ENCODE data around the gene UBE2I. TPM values are rescaled to one million over a fixed set of nuclear protein-coding genes. Genes with fewer than 3 reads are reported as not detected.
"Not testable (repeated sequence)": the region's sequence is repeated elsewhere in the genome, so short reads cannot be mapped to it uniquely, and the experiment has no call there.

Gene UBE2I
- total RNA-seq, 1 experiment from 2014 or later, result 69.5 TPM

- DNase-seq (ENCODE audit: low read depth), result no peak
Observed at GRCh38 chr16:1313721-1314369, 4.4 kb downstream of the UBE2I start.

GRCh38 chr16:1314399-1315068, 5.1 kb downstream of the UBE2I start:
- no peak for DNase-seq (ENCODE audit: low read depth)

DNA sequence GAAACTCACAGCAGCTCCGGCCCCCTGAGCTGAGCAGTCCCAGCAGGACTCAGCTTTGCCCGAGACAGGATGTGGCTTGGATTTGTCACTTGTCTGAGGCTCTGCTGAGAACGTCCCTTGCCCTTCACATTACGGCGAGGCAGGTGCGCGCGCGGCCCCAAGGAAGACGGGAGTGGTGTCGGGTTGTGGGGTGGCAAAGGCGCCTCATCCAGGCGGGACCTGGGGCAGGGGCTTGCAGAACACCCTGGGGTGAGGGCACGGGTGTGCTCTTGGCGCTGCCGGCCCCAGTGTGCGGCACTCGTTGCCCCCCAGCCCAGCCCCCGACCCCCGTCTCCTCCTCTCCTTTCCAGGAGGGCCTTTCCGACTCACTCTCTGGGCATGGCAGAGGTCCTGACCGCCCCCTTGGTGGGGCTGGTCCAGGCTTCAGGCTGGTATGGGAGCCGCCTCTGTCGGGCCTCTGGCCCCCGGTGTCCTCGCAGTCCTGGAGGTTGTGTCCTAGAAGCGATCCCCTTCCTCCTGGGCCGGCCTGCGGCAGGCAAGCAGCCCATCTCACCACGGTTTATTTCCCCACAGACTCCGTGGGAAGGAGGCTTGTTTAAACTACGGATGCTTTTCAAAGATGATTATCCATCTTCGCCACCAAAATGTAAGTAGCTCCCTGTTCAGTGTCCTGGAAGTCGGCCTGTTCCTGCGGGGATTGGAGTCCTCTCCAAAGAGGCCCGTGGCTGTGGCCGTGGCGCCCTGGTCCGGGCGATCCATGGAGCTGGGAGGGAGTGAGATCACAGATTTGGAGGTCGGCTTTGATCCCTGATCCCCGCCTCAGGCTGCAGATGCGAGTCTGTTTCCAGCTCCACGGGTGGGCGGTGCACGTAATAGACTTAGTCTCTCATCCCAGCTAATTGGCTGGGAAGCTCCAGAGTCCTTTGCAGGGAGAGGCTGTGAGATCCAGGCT, 5.9 kb downstream of the UBE2I start:
- no peak for DNase-seq (ENCODE audit: low read depth)

DNA sequence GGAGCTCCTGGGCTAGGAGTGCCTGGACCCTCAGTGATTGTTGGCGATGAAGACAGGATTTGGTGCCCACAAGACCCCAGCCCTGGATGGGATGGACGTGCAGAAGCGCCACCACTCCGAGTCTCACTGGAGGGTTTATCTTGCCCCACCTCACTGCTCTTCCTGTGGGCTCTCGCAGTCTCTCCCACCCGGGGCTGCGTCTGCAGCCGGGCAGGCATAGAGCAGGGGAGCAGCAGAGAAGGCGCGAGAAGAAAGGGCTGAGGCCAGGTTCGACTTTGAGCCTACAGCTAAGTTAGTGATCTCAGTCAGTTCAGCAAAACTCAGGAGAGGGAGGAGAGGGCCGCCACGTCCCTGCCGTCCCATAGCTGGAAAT, 6.6 kb downstream of the UBE2I start:
- DNase-seq (ENCODE audit: low read depth), result no peak

DNA sequence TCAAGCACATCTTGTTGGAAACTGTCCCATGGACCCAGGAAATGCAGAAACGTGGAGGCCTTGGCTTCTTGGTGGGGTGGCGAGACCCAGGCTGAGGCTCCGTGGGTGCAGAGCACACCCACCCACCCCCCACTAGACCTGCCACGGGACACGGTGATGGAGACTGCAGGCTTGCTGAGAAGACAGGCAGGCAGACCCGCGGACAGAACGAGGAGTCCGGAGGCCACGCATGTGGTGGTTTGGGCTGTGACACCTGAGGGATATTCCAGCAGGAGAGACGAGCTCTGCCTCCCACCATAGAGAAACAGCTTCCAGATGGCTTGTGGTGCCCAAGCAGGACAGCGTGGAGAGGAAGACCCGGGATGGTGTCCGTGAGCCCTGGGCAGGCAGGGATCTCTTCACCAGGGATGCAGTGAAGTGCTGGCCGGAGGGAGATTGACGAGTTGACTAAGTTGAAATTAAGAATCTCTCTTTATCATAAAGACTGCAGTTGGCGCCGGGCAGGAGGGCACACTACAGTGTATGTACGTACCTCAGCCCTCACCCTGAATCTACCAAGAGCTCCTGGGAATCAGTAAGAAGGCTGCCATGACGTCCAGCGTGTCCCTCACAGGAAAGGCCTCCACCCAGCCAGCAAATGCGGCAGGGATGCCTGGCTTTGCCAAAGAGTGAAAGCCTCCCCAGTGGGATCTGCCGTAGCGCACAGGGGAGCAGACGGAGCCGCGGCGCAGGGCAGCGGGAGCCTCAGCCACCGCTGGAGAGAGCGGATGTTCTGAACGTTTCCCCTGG, 8.2 kb downstream of the UBE2I start:
- no peak for DNase-seq (ENCODE audit: low read depth)

DNA sequence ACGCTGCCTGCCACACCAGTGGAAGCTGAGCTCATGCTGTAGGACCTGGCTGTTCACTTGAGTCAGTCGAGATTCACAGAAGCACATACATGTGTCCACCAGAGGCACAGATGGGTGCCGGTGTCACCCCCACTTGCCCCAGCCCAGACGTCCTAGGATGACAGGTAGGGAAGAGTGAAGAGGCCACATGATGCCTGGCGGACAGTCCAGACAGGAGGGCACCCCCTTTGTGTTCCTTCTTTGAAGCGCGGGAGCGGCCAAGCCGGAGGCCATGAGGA, 8.8 kb downstream of the UBE2I start:
- DNase-seq (ENCODE audit: low read depth), result no peak

DNA sequence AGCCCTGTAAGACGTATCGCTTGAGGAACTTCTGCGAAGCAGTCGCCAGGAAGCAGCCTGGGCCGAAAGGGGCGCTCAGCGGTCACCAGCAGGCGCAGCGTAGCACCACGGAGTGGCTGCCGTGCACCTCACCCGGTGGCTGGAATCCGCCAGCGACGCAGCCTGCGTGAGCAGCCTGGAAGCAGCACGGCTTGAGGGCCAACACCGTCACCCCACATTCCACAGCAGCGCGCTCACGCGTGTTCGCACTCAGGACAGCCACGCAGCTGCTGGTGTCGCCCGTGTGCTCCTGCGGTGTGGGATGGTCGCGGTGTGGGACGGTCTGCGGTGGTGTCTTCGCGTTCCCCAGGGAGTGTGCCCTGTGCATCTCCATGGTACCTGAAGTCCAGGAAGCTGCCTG, 9.6 kb downstream of the UBE2I start:
- no peak for DNase-seq (ENCODE audit: low read depth)

DNA sequence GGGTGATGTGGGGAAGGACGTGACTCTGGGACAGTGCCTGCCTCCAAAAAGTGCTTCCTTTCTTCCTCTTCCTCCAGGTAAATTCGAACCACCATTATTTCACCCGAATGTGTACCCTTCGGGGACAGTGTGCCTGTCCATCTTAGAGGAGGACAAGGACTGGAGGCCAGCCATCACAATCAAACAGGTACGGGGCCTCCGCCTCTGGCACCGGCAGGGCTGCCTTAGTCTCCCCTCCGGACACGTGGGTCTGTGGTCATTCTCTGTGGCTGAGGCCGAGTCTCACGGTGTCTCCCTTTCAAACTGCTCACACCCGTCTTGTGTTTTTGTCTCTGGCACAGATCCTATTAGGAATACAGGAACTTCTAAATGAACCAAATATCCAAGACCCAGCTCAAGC, 10.7 kb downstream of the UBE2I start:
- DNase-seq (ENCODE audit: low read depth), result no peak

GRCh38 chr16:1320658-1321240, 11.3 kb downstream of the UBE2I start:
- DNase-seq (ENCODE audit: low read depth), result no peak

- DNase-seq (ENCODE audit: low read depth), result no peak
Observed at GRCh38 chr16:1322407-1322806, 13.0 kb downstream of the UBE2I start.

- no peak for DNase-seq (ENCODE audit: low read depth)
Observed at GRCh38 chr16:1323296-1324239, 14.1 kb downstream of the UBE2I start.

GRCh38 chr16:1324286-1324826, 14.9 kb downstream of the UBE2I start:
- DNase-seq (ENCODE audit: low read depth), result no peak

DNA sequence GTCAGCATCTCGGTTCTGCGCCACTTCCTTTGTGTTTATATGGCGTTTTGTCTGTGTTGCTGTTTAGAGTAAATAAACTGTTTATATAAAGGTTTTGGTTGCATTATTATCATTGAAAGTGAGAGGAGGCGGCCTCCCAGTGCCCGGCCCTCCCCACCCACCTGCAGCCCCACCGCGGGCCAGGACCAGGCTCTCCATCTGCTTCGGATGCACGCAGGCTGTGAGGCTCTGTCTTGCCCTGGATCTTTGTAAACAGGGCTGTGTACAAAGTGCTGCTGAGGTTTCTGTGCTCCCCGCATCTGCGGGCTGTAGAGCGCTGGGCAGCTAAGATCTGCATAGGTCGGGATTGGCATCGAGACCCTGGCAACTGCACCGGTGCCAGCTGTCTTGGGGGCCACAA, 15.8 kb downstream of the UBE2I start:
- no peak for DNase-seq (ENCODE audit: low read depth)

- DNase-seq (ENCODE audit: low read depth), result no peak
Observed at GRCh38 chr16:1325673-1326371, 16.4 kb downstream of the UBE2I start.

GRCh38 chr16:1326391-1326790, 17.0 kb downstream of the UBE2I start:
- DNase-seq (ENCODE audit: low read depth), result no peak

DNA sequence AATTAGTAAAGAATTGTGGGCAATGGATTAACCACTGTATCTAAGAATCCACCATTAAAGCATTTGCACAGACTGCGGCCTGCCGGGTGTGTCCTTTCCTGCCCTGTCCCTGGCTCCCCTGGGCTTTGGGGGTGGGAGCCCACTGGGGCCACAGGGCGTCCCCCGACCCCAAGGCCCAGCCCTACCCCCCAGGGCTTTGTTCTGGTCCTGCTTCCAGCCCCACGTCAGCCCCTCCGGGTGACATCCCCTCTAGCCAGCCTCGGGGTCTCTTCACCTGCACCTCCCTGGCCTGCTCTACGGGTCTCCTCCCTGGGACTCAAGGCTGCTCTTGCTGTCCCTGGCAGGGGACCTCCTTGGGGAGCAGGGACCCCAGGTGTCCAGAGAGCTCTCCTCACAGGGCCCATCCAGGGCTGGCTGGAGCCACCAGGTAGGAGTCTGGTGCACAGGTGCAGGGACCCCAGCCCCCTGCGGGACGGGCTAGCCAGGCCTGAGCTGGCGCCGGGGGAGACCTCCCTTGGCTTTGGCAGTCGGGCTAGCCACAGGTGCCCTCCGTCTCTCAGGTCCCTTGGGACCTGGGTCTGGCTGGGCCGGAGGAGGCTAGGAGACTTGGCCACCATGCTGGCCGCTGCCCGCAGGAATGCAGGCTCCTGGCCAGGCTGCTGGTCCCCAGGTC, 17.6 kb downstream of the UBE2I start:
- DNase-seq (ENCODE audit: low read depth), result no peak

- DNase-seq (ENCODE audit: low read depth), result no peak
Observed at GRCh38 chr16:1327619-1327947, 18.1 kb downstream of the UBE2I start.

DNA sequence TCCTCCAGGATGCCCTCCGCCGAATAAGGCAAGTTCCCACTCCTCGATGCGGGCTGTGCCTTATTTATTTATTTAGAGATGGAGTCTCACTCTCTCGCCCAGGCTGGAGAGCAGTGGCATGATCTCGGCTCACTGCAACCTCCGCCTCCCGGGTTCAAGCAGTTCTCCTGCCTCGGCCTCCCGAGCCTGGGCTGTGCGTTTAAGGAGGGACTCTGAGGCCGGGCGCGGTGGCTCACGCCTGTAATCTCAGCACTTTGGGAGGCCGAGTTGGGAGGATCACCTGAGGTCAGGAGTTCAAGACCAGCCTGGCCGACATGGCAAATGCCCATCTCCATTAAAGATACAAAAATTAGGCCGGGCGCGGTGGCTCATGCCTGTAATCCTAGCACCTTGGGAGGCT, 18.7 kb downstream of the UBE2I start:
- DNase-seq (ENCODE audit: low read depth), result not testable (repeated sequence)

DNA sequence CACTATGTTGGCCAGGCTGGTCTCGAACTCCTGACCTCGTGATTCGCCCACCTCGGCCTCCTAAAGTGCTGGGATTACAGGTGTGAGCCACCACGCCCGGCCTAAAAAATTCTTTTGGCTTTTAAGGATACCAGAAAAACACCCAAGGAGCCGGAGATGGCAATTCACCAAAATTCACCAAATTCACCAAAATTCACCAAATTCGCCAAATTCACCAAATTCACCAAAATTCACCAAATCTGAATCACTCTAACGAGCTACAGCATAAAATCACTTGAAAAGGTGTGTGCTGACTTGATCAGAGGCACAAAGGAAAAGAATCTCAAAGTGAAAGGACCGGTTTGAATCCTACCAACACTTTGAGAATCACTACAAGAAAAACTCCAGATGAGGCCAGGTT, 19.5 kb downstream of the UBE2I start:
- not testable (repeated sequence) for DNase-seq (ENCODE audit: low read depth)

Measured in Daoy (cell line).